ENCODE data around the gene BHLHE40. TPM values are rescaled to one million over a fixed set of nuclear protein-coding genes. Genes with fewer than 3 reads are reported as not detected.

Gene BHLHE40
- total RNA-seq, 4 donors from 2014 or later = 19.2 to 96.7 (median 45.3) TPM

- H3K27ac ChIP-seq = no peak overlapping the region
These were observed 32.5 kb downstream of the BHLHE40 start for GRCh38 chr3:5011555-5012256.

DNA sequence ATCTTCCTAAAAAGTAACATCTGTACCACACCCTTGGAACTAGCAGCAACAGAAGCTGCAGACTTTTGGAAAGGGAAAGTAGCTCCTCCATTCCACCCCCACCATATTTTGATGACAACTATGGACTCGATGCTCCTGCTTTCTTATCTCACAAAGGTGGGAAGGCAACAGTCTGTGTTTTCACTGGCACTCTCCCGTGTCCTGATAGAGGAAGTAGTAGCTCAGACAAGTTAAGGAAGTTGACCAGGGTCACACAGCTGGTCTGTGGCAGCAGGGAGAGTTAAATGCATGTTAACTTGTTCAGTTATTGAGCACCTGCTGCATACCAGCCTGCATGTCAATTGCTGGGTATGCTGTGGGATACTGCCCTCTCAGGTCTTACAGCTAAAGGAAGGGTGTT lies 33.1 kb downstream of the BHLHE40 start:
- H3K9me3 ChIP-seq = no peaks in the 10 kb centered on the region
- DNase-seq (no peak), ATAC-seq (no peak)
- in situ Hi-C loops (cut with MboI; ENCODE audit: low sequenced_read_pairs in 4 of 4) = no loop called here
- H3K27me3 ChIP-seq = no peaks in the 10 kb centered on the region
- no peak overlapping the region for H3K27ac ChIP-seq
- no peak overlapping the region for H3K4me3 ChIP-seq
- no peak for TF ChIP-seq POLR2A (IDR thresholded peaks at IDR 0.05)
- TF ChIP-seq, protein P1, sequence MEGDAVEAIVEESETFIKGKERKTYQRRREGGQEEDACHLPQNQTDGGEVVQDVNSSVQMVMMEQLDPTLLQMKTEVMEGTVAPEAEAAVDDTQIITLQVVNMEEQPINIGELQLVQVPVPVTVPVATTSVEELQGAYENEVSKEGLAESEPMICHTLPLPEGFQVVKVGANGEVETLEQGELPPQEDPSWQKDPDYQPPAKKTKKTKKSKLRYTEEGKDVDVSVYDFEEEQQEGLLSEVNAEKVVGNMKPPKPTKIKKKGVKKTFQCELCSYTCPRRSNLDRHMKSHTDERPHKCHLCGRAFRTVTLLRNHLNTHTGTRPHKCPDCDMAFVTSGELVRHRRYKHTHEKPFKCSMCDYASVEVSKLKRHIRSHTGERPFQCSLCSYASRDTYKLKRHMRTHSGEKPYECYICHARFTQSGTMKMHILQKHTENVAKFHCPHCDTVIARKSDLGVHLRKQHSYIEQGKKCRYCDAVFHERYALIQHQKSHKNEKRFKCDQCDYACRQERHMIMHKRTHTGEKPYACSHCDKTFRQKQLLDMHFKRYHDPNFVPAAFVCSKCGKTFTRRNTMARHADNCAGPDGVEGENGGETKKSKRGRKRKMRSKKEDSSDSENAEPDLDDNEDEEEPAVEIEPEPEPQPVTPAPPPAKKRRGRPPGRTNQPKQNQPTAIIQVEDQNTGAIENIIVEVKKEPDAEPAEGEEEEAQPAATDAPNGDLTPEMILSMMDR (IDR thresholded peaks at IDR 0.05 in 4 of 5, conservative IDR thresholded peaks at IDR 0.05 in 1 of 5) = no peak
- H3K4me1 ChIP-seq = peaks cover 5% of the 10 kb centered on the region in 2 donors
- intact Hi-C loops (cut with DNase I; ENCODE audit: low total_unique reads) = no loop called here
- H3K36me3 ChIP-seq = no peaks in the 10 kb centered on the region

More at GRCh38 chr3:5011555-5012256, 32.5 kb downstream of the BHLHE40 start:
- in situ Hi-C loops (cut with MboI; ENCODE audit: low sequenced_read_pairs in 4 of 4) = no loop called here
- no peak for DNase-seq
- peaks cover 3 to 5% of the 10 kb centered on the region in 2 donors for H3K4me1 ChIP-seq
- H3K27me3 ChIP-seq = no peaks in the 10 kb centered on the region
- no peaks in the 10 kb centered on the region for H3K36me3 ChIP-seq
- intact Hi-C loops (cut with DNase I; ENCODE audit: low total_unique reads) = no loop called here
- TF ChIP-seq, protein P1 (IDR thresholded peaks at IDR 0.05 in 4 of 5, conservative IDR thresholded peaks at IDR 0.05 in 1 of 5) = no peak
- no peak for TF ChIP-seq POLR2A (IDR thresholded peaks at IDR 0.05)
- H3K9me3 ChIP-seq = no peaks in the 10 kb centered on the region
- H3K4me3 ChIP-seq = no peak overlapping the region
- no peak for ATAC-seq

DNA sequence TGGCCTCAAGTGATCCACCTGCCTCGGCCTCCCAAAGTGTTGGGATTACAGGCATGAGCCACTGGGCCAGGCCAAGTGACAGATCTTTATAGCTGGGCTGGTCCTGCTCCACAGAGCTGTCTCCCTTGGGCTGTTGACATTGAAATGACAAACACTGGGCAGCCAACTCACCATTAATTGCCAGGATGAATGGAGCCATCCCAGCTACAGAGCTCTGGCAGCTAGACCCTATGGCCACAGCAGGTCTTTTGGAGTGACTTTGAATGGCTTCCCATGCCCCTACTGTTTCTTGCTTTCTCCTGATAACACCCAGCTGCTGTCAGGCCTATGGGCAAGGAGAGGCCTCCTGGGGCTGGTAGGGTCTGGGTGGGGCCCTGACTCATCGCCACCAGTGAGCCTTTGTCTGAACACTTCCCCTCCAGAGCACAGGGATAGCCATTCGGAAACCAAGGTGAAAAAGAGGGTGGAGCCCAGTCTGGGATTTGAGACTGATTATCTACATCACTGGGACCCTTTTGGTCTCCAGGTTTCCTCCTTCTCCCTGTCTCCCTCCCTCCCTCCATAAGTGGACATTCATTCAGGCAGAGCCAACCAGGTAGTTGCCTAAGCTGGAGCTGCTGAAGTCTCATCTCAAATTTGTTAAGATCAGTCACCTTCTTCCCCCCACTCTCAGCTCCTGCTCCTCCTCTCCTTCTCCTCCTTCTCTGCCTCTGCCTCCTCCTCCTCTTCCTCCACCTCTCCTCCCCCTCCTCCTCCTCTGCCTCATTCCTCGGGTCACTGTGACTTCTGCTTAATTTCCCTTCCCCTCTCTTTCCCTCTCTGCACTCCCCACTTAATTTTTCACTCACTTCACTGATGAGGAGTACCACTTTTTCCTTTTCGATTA lies 34.0 kb downstream of the BHLHE40 start:
- ATAC-seq = peak in 1 of 2 donors; percentile 22
- H3K9me3 ChIP-seq = no peaks in the 10 kb centered on the region
- intact Hi-C loops (cut with DNase I; ENCODE audit: low total_unique reads) (no loop called here), in situ Hi-C loops (cut with MboI; ENCODE audit: low sequenced_read_pairs in 4 of 4) (no loop called here)
- no peak for DNase-seq
- H3K27ac ChIP-seq = peak overlapping the region in 1 of 4 donors; percentile 51
- no peak overlapping the region for H3K4me3 ChIP-seq
- peaks cover 13 to 14% of the 10 kb centered on the region in 2 donors for H3K4me1 ChIP-seq
- TF ChIP-seq POLR2A (IDR thresholded peaks at IDR 0.05) = no peak
- TF ChIP-seq, protein P1 (IDR thresholded peaks at IDR 0.05 in 4 of 5, conservative IDR thresholded peaks at IDR 0.05 in 1 of 5) = no peak
- no peaks in the 10 kb centered on the region for H3K27me3 ChIP-seq
- H3K36me3 ChIP-seq = no peaks in the 10 kb centered on the region

- TF ChIP-seq, protein P1 (IDR thresholded peaks at IDR 0.05 in 4 of 5, conservative IDR thresholded peaks at IDR 0.05 in 1 of 5) = no peak
- TF ChIP-seq POLR2A (IDR thresholded peaks at IDR 0.05) = no peak
- Histone ChIP-seq H3K27ac (no peak overlapping the region), H3K9me3 (no peaks in the 10 kb centered on the region), H3K36me3 (no peaks in the 10 kb centered on the region), H3K27me3 (no peaks in the 10 kb centered on the region), H3K4me1 (peaks cover 16 to 19% of the 10 kb centered on the region in 2 donors), H3K4me3 (no peak overlapping the region)
- ATAC-seq = no peak
- no peak for DNase-seq
- in situ Hi-C loops (cut with MboI; ENCODE audit: low sequenced_read_pairs in 4 of 4) = no loop called here
- intact Hi-C loops (cut with DNase I; ENCODE audit: low total_unique reads) = no loop called here
These were observed 35.2 kb downstream of the BHLHE40 start for GRCh38 chr3:5014391-5014790.
